CD4-positive, alpha-beta T cell treated with Interleukin-21 for 1 hour (primary cell): ENCODE measurements around the gene LAT.
A peak's percentile ranks its signal among the peaks of the same experiment; 100 is the strongest.

Experiments used
- DNase-seq: peaks from one replicate; pipeline ENCODE4 v3.0.0-alpha.2; 2020

The LAT gene

DNA sequence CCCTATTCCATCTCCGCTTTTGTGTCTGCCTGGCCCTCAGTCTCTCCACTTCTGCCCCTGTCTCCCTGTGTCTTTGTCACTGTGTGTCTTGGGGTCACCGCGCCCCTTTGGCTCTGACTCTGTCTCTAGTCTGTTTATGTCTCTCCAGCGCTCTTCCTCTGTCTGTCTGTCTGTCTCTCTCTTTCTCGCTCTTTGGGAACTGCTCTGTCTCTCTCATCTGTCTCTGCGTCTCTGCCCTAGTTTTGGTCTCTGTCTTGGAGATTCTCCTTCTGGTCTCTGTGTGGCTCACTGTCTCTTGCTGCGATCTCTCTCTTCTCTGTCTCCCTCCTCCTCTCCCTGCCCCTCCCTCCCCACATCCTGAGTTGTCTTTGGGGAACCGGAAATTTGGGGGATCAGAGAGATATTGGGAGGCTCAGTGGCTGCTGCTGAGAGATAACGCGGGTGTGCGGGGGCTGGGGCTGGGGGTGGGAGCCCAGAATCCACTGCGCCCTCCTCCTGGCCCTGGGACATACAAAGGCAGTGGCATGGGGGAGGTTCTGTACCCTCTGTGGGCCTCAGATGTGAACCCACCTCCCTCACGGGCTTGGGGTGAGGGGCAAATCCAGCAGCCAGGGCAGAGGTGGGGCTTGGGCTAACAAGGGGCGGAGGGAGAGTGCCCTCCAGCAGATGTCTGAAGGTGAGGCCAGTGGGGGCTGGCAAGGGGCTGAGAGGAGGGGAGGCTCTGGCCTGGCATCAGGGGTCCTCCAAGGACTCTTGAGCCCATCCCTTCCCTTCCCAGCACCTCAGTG is 24.4 kb downstream of the LAT start:
- peak; percentile 34 for DNase-seq

DNA sequence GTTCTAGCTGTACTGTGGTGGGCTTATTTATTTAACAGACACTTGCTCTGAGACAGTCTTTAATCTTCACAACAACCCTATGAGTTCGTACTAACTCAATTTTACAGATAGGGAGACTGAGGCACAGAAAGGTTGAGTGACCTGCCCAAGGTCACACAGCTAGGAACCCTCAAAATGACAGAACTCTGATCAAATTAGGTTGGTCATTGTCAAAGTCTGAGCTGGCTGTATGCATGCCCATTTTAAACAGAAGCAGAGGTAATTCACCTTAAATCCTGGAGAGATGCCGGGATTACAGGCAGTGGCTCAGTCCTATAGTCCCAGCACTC is 24.9 kb downstream of the LAT start:
- DNase-seq: no peak

DNA sequence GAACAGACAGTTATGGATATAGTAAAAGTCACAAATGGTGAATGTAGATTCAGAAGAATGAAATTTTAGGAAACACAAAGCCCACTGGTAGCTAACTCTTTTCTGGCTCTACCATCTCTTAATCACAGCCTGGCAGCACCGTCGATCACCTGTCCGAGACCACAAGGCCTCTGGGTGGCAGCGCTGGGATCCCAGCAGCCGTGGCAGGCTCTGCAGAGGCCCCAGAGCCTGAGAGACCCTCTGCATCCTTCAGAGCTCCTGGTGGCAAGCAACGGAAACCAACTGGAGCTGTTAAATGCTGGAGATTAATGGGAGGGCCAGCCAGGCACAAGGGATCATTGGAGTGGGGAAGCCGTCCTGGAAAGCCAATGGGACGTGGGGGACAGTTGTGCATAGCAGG is 26.3 kb downstream of the LAT start:
- no peak for DNase-seq

DNA sequence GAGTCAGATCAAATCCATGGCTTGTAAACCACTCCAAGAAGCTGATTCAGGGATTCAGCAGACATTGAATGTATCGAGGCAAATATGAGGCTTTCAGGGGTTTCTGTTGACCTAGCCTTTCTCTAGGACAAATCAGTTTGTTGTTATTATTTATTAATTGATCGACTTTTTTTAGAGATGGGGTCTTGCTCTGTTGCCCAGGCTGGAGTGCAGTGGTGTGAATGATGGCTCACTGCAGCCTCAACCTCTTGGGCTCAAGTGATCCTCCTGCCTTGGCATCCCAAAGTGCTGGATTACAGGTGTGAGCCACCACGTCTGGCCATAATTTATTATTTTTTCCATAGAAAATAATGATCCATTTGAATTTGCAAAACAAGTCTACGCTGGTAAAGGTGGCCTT is 27.0 kb downstream of the LAT start:
- DNase-seq: no peak

DNA sequence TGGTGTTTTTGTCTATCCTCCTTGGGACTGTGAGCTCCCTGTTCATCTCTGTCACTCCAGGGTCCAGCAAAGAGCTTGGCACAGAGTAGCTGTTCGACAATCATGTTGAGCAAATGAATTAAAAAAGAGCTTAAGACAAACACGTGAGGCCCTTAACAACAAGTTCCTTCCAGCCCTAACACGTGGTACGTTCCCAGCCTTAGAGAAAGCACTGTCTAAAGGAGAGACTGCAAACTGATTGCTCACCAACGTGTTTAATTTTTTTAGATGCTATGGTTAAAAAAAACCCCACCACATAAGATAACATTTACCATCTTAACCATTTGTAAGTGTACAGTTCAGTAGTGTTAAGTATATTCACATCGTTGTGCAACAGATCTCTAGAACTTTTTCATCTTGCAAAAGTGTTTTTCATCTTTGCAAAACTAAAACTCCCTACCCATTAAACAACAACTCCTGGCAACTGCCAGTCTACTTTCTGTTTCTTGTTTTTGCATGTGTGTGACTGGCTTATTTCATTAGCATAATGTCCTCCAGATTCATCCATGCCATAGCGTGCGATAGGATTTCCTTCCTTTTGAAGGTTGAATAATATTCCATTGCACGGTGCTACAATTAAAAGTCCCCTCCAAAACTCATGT is 28.2 kb downstream of the LAT start:
- peak; percentile 42 for DNase-seq

DNA sequence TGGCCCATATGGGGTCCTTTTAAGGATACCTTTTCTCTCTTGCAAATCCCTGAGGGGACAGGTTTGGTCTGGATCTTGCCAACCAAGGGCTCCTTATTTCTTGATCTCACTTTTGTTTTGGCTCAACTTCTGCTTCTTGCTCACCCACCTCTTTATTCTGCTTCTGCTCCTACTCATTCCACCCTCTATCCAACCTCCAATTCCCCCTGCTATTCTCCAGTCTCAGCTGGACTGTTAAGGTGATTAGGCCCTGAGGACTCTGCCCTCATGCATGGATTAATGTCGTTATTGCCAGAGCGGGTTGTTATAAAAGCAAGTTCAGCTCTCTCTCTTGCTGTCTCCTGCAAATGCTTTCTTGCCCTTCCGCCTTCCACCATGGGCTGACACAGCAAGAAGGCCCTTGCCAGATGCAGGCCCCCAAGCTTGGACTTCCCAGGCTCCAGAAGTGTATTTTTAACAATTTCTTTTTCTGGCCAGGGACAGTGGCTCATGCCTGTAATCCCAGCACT is 29.8 kb downstream of the LAT start:
- DNase-seq: no peak

DNA sequence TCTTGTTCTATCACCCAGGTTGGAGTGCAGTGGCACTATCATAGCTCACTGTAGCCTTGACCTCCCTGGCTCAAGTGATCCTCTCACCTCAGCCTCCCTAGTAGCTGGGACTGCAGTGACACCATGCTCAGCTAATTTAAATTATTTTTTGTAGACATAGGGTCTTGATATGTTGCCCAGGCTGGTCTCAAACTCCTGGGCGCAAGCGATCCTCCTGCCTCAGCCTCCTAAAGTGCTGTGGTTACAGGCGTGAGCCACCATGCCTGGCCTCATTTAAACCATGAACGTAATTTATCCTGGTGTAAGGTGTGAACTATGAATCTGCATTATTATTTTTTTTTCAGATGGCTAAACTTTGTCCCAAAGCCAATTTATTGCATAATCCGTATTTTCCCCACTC is 37.3 kb downstream of the LAT start:
- no peak for DNase-seq

DNA sequence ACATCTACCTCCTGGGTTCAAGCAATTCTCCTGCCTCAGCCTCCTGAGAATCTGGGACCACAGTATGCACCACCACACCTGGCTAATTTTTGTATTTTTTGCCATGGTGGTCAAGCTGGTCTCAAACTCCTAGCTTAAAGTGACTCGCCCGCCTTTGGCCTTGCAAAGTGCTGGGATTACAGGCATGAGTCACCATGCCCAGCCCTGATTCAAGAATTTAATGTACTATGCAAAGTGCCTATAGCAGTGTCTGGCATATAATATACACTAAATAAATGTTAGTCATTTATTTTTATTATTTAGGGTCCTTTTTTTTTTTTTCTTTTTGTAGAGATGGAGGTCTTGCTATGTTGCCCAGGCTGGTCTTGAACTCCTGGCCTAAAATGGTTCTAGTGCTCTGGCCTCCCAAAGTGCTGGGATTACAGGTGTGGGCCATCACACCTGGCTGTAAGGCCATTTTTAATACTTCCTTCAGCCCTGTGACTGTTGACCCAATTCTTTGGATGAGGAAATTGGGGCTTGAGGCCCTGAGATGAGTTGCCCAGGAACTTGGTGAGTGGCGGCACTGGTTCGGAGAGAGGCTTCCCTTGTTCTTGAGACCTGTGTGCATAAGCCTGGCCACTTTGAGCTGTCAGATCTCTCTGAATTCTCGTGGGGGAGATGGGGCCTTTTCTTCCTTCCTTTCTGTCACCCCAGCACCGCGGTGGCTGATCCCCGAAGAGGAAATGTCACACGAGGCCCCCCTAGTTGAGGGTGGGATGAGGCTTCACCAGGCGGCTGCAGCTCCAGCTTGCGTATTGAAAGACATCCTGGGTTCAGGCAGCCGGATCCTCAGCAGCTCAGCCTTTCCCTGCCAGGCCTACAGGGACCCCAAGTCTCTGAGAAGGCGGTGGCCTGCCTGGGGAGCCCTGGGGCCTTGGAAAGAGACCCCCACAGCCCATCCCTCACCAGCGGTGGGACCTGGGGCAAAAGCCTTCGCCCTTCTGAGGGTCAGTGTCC is 38.7 kb downstream of the LAT start:
- no peak for DNase-seq

DNA sequence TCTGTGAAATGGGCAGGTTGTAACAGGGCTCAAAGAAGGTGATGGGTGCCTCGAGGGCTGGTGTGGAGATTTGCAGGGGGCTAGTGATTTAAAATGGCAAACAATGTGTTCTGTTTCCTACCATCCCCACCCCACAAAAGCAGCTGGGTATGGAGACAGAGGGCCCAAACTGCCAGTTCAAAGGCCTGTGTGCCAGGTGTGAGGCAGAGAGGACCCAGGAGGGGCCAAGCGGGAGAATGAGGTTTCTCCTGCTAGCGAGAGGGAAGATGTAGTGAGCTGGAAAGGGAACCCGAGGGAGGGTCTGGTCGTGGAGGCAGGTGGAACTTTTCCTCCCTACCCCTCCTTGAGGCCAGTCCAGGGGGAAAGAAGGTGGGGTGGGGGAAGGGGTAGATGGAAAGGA is 39.4 kb downstream of the LAT start:
- DNase-seq: no peak

DNA sequence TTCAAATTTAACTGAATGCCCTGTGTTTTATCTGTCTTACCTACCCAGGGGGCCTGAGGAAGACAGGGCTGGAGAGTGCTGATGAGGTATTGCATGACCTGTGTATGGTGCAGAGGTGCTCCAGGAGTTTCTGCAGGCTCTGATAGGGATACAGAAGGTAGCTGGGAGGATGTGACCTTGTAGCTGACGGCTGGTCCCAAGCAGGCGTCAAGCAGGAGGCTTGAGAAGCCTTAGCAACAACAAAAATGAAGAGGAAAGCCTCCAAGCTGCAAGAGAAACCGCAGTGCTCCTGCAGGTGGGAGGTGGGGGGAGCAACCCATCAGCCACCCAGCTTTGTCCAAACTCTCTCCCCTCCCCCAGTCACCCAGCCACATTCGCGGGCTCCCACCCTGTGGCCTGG is 40.4 kb downstream of the LAT start:
- DNase-seq: no peak

DNA sequence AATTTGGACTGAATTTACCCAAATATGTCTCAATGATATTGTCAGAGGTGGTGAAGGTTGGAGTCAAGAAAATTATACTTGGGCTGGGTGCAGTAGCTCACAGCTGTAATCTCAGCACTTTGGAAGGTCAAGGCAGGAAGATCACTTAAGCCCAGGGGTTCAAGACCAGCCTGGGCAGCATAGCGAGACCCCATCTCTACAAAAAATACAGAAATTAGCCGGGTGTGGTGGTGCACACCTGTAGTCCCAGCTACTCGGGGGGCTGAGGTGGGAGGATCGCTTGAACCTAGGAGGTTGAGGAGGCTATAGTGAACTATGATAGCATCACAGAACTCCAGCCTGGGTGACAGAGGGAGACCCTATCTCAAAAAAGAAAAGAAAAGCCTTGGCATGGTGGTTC is 40.9 kb downstream of the LAT start:
- no peak for DNase-seq

DNA sequence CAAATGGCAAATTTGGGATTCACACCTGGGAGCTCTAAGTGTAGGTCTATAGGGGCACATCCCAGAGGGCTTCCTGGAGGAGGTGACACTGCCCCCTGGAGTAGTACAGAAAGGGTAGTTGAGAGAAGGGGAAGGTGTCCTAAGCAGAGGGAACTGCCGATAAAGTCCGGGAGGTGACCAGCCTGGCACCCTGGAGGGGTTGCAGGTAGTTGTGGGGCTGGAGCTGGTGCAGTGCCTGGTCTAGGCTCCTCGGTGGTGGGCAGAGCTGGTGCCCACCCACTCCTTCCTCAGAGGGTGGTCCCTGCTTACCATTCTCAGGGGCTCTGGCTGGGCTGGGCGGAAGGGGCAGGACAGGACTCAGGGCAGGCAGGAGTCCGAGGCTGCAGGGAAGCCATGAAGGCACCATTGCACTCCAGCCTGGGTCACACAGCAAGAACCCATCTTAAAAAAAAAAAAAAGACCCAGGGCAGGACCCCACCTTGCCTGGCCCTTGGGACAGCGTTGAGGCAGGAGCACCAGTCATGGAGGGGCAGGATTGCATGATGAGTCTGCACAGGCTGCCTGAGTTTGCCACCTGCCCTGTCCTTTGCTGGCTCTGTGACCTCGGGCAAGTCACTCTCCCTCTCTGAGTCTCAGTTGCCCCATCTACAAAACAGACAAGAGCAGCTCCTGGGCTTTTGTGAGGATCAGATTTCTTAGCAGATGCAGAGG is 43.8 kb downstream of the LAT start:
- DNase-seq: no peak

DNA sequence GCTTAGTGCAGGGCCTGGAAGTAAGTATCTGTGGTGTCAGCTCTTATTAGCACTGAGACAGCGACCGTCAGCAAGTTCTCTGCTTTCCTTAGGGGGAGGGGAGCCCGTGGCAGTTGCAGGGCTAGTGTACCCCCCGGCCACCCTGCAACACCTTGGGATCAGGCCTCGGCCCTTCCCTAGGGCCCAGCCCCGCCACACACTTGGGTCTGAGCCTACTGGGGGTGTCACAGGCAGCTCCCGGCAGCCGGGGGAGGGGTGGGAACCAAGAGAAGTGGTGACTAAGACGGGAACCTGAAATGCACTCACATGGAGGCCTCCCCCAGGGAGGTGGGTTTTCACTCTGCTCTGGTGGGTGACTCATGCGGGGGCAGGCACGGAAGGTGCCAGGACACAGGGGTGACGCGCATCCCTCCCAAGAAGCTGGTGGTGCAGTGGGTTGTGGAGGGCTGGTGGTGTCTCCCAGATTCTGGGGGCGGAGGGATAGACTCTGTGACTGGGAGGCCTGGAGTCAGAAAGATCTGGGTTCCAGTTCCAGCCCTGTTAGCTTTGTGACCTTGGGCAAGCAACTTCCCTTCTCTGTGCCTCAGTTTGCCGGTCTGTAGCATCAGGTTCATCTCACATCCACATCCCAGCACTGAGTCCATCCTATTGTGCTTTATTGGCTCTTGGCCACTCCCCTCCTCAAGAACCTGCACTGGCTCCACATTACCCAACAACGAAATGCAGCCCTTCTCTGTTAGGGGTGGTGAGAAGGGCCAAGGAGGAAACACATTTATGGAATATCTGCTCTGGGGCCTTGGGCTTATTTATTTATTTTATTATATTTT is 44.5 kb downstream of the LAT start:
- DNase-seq: peak; percentile 35

DNA sequence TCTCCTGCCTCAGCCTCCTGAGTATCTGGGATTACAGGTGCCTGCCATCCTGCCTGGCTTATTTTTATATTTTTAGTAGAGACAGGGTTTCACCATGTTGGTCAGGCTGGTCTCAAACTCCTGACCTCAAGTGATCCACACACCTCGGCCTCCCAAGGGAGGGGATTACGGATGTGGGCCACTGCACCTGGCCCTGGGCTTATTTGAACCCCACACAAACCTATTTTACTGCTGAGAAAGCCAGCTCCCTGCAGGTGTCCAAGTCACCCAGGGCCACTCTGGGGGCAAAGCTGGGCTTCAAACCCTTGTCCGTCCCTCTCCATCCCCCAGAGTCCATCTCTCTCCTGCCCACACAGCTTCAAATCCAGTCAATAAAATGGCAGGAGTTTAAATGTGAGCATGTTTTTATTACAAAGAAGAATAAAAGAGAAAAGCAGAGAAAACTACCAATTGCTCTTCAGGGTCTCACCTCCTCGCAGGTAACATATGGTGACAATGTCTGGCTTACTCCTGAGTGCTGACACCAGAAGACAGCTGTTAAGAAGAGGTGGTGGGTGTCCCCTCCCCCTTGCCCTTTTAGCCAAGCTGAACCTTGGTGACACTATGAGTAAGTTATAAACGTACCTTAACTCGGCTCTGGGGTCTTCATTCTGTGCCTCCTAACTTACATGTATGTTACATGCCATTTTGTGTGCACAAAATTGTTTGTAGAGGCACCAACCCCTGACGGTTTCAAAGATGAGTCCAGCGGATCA is 45.4 kb downstream of the LAT start:
- no peak for DNase-seq
